Sigmoid colon (tissue), 7 donors: Measurements from ENCODE around the gene HOXA10. TPM values are rescaled to one million over a fixed set of nuclear protein-coding genes. Genes with fewer than 3 reads are reported as not detected.
A peak's percentile ranks its signal among the peaks of the same experiment; 100 is the strongest.

ENCODE experiments used
- DNase-seq: peaks from one replicate; pipeline ENCODE4 v3.0.0-alpha.2; 2019
- H3K27ac ChIP-seq, 4 donors: fragments of 200-600 bp; sonication (generic); one replicate each; pipeline ENCODE4 v1.5.1; 2016 to 2019; ENCODE audit warnings: mild to moderate bottlenecking in 1 of 4
- H3K27me3 ChIP-seq, 3 donors: fragments of 200-600 bp; sonication (generic); one replicate each; pipeline ENCODE4 v1.5.1; 2019; ENCODE audit warnings: mild to moderate bottlenecking in 1 of 3
- H3K36me3 ChIP-seq, 4 donors: fragments of 200-600 bp; sonication (generic); one replicate each; pipeline ENCODE4 v1.5.1; 2016 to 2019
- H3K4me1 ChIP-seq, 4 donors: fragments of 200-600 bp; sonication (generic); one replicate each; pipeline ENCODE4 v1.5.1; 2017 to 2019
- H3K4me3 ChIP-seq, 4 donors: fragments of 200-600 bp; sonication (generic); one replicate each; pipeline ENCODE4 v1.5.1; 2017 to 2019; ENCODE audit warnings: mild to moderate bottlenecking in 2 of 4, moderate library complexity in 1 of 4
- H3K9me3 ChIP-seq, 4 donors: fragments of 200-600 bp in 3 of 4; sonication (generic) in 3 of 4; one replicate each; pipeline versions ENCODE4 v1.5.1 to v1.6.1; 2013 to 2019
- CTCF ChIP-seq, 4 experiments: fragments of 450-650 bp in 3 of 4; fragments of 200-600 bp in 1 of 4; IDR thresholded peaks; one replicate each; pipeline ENCODE4 v1.5.1; 2016 to 2019; ENCODE audit warnings: antibody characterized with exemption in 4 of 4, mild to moderate bottlenecking in 3 of 4, moderate library complexity in 2 of 4
- EP300 ChIP-seq, 4 donors: sonication (generic); formaldehyde crosslinking; IDR thresholded peaks; one replicate each; pipeline ENCODE4 v1.6.1; 2017; ENCODE audit warnings: antibody characterized with exemption in 4 of 4
- POLR2A ChIP-seq, 2 donors: fragments of 450-650 bp; IDR thresholded peaks; one replicate each; pipeline ENCODE4 v1.6.1; 2016; ENCODE audit warnings: antibody characterized with exemption in 2 of 2, mild to moderate bottlenecking in 2 of 2, moderate library complexity in 2 of 2
- POLR2AphosphoS5 ChIP-seq, 4 donors: sonication (generic); formaldehyde crosslinking; IDR thresholded peaks; one replicate each; pipeline ENCODE4 v1.6.1; 2017; ENCODE audit warnings: antibody characterized with exemption in 4 of 4
- WGBS, 2 donors: extraction: QIAGEN DNeasy Blood & Tissue Kit; methylation state at CpG; one replicate each; pipeline ENCODE4 v1.1.7; 2013; 5-methylcytosine and 5-hydroxymethylcytosine counted together
- intact Hi-C: fragments of 100-400 bp; cut with DNase I; formaldehyde crosslinking; loops from one replicate; pipeline ENCODE4 v1.15.1; 2023
- polyA plus RNA-seq, 3 donors: library from polyadenylated mRNA; stranded (reverse); fragments of 200-250 nt; gene quantifications; one replicate each; pipeline ENCODE4 v1.2.3, GENCODE V29; 2013
- total RNA-seq, 4 donors: library from RNA; depleted of rRNA; stranded (reverse); fragments of >200 nt; gene quantifications; one replicate each; pipeline ENCODE4 v1.1.0, GENCODE V29; 2016
- donor health status: healthy with polysubstance abuse.
- donor health status: Bipolar disorder and iron deficiency.
- donor health status: healthy.

HOXA10 gene
- total and polyA plus RNA-seq, 7 donors: 22.2 to 64.0 (median 55.1) TPM

- Histone ChIP-seq H3K36me3 (peaks cover 0 to 5% (median under 1%) of the 10 kb centered on the region in 4 donors), H3K27me3 (no peaks in the 10 kb centered on the region), H3K4me3 (no peak overlapping the region), H3K9me3 (no peaks in the 10 kb centered on the region), H3K27ac (peak overlapping the region; percentile 4 to 99 (median 92)), H3K4me1 (peaks cover 0 to 71% (median 55%) of the 10 kb centered on the region in 4 donors)
- DNase-seq: no peak
- intact Hi-C loops: no loop called here
- WGBS, 2 donors: 8 to 55% methylated on average over 3 of the region's 3 CpGs
- no peak for TF ChIP-seq POLR2A (IDR thresholded peaks at IDR 0.05)
- TF ChIP-seq EP300 (IDR thresholded peaks at IDR 0.05): no peak
- TF ChIP-seq CTCF (IDR thresholded peaks at IDR 0.05): no peak
- no peak for TF ChIP-seq POLR2AphosphoS5 (IDR thresholded peaks at IDR 0.05)
Observed at GRCh38 chr7:27126596-27127327, 47.4 kb downstream of the HOXA10 start.

- Histone ChIP-seq H3K9me3 (no peaks in the 10 kb centered on the region), H3K4me3 (no peak overlapping the region), H3K27me3 (no peaks in the 10 kb centered on the region), H3K27ac (peak overlapping the region; percentile 16 to 99 (median 82)), H3K36me3 (peaks cover 0 to 6% (median 2%) of the 10 kb centered on the region in 4 donors), H3K4me1 (peaks cover 0 to 65% (median 48%) of the 10 kb centered on the region in 4 donors)
- intact Hi-C loops: no loop called here
- DNase-seq: no peak
- WGBS, 2 donors: 21 to 58% methylated on average over 5 of the region's 5 CpGs
- TF ChIP-seq POLR2AphosphoS5 (IDR thresholded peaks at IDR 0.05): no peak
- TF ChIP-seq POLR2A (IDR thresholded peaks at IDR 0.05): no peak
Observed at GRCh38 chr7:27125986-27126394, 48.1 kb downstream of the HOXA10 start.

GRCh38 chr7:27124902-27125689, 49.0 kb downstream of the HOXA10 start:
- 21 to 73% methylated on average over 8 of the region's 8 CpGs for WGBS, 2 donors
- H3K27me3 ChIP-seq: no peaks in the 10 kb centered on the region
- H3K4me1 ChIP-seq: peaks cover 0 to 70% (median 54%) of the 10 kb centered on the region in 4 donors
- intact Hi-C loops: no loop called here
- H3K4me3 ChIP-seq: no peak overlapping the region
- no peak for DNase-seq
- TF ChIP-seq CTCF (IDR thresholded peaks at IDR 0.05) (no peak), POLR2AphosphoS5 (IDR thresholded peaks at IDR 0.05) (no peak), POLR2A (IDR thresholded peaks at IDR 0.05) (no peak), EP300 (IDR thresholded peaks at IDR 0.05) (no peak)
- H3K27ac ChIP-seq: peak overlapping the region; percentile 66 to 99 (median 82)
- no peaks in the 10 kb centered on the region for H3K9me3 ChIP-seq
- H3K36me3 ChIP-seq: peaks cover 0 to 6% (median 2%) of the 10 kb centered on the region in 4 donors

- DNase-seq: peak; percentile 88
- 15 to 72% methylated on average over 43 of the region's 43 CpGs for WGBS, 2 donors
- peak; percentile 9 to 80 (median 68) for TF ChIP-seq POLR2AphosphoS5 (IDR thresholded peaks at IDR 0.05)
- no peak for TF ChIP-seq POLR2A (IDR thresholded peaks at IDR 0.05)
- no peak for TF ChIP-seq CTCF (IDR thresholded peaks at IDR 0.05)
- TF ChIP-seq EP300 (IDR thresholded peaks at IDR 0.05): peak in 1 of 4 donors; percentile 41
- Histone ChIP-seq H3K4me3 (peak overlapping the region in 3 of 4 donors; percentile 4 to 14 (median 12)), H3K9me3 (no peaks in the 10 kb centered on the region), H3K4me1 (peaks cover 0 to 67% (median 52%) of the 10 kb centered on the region in 4 donors), H3K27me3 (no peaks in the 10 kb centered on the region), H3K27ac (peak overlapping the region; percentile 66 to 99 (median 82)), H3K36me3 (peaks cover 0 to 6% (median 2%) of the 10 kb centered on the region in 4 donors)
- intact Hi-C loops: no loop called here
Observed at GRCh38 chr7:27124096-27124901, 49.8 kb downstream of the HOXA10 start.
